Measurements from ENCODE around the gene PRDM1.

The PRDM1 gene

GRCh38 chr6:106072501-106073090 lies 13.5 kb upstream of the PRDM1 start:
- no peak for DNase-seq

GRCh38 chr6:106074146-106074545 lies 12.0 kb upstream of the PRDM1 start:
- no peak for DNase-seq

GRCh38 chr6:106076139-106076538 lies 10.0 kb upstream of the PRDM1 start:
- DNase-seq, result no peak

GRCh38 chr6:106077170-106077569 lies 9.0 kb upstream of the PRDM1 start:
- no peak for DNase-seq

- DNase-seq, result no peak
Observed at GRCh38 chr6:106077881-106078280, 8.3 kb upstream of the PRDM1 start.

- DNase-seq, result no peak
Observed at GRCh38 chr6:106079961-106080762, 6.0 kb upstream of the PRDM1 start.

GRCh38 chr6:106080763-106081095 lies 5.4 kb upstream of the PRDM1 start:
- DNase-seq, result no peak

GRCh38 chr6:106081715-106082114 lies 4.4 kb upstream of the PRDM1 start:
- DNase-seq, result no peak

- no peak for DNase-seq
Observed at GRCh38 chr6:106082735-106083398, 3.3 kb upstream of the PRDM1 start.

- no peak for DNase-seq
Observed at GRCh38 chr6:106083618-106084017, 2.5 kb upstream of the PRDM1 start.

GRCh38 chr6:106084106-106084988 lies 1.8 kb upstream of the PRDM1 start:
- peak; percentile 71 for DNase-seq

- no peak for DNase-seq
Observed at GRCh38 chr6:106084989-106085691, 996 bp upstream of the PRDM1 start.

GRCh38 chr6:106085692-106085983 lies 498 bp upstream of the PRDM1 start:
- DNase-seq, result no peak

GRCh38 chr6:106086814-106087175 lies 659 bp downstream of the PRDM1 start:
- DNase-seq, result no peak

GRCh38 chr6:106087548-106088325 lies 1.6 kb downstream of the PRDM1 start:
- no peak for DNase-seq

GRCh38 chr6:106090001-106090400 lies 3.9 kb downstream of the PRDM1 start:
- no peak for DNase-seq

- no peak for DNase-seq
Observed at GRCh38 chr6:106092279-106092678, 6.1 kb downstream of the PRDM1 start.

- DNase-seq, result no peak
Observed at GRCh38 chr6:106094261-106094963, 8.3 kb downstream of the PRDM1 start.

GRCh38 chr6:106094964-106095335 lies 8.8 kb downstream of the PRDM1 start:
- no peak for DNase-seq

GRCh38 chr6:106097411-106098231 lies 11.5 kb downstream of the PRDM1 start:
- DNase-seq, result no peak
